HEK293 (cell line): Measurements from ENCODE around the gene BCL2L1.
A peak's percentile ranks its signal among the peaks of the same experiment; 100 is the strongest.

Experiments used
- CTCF ChIA-PET: fragments of 350-600 bp; formaldehyde crosslinking; extraction: SDS; loops from one replicate; lab custom pipeline; 2021; ENCODE audit warnings: antibody characterized with exemption; lab: Yijun Ruan, JAX
- POLR2A ChIA-PET: fragments of 300-600 bp; formaldehyde crosslinking; extraction: SDS; loops from one replicate; lab custom pipeline; 2020; ENCODE audit warnings: antibody characterized with exemption, inconsistent platforms; lab: Yijun Ruan, JAX
- H3K27ac ChIP-seq: fragments of 200-500 bp; sonication (Bioruptor generic); 2 replicates; pipeline ENCODE4 v1.5.1; 2014; ENCODE audit warnings: low read depth, low read length, control low read depth, inconsistent platforms; ENCODE audit errors: extremely low read depth
- H3K36me3 ChIP-seq, 2 experiments: fragments of 200-500 bp in 1 of 2; sonication (Bioruptor generic) in 1 of 2; 1 replicate in 1 of 2; 2 replicates in 1 of 2; pipeline ENCODE4 v1.5.1; 2014 to 2017; ENCODE audit warnings: inconsistent platforms in 2 of 2, low read length in 2 of 2; ENCODE audit not compliant: control insufficient read depth in 2 of 2, insufficient read depth in 1 of 2
- H3K4me1 ChIP-seq: fragments of 200-500 bp; sonication (Bioruptor generic); 2 replicates; pipeline ENCODE4 v1.5.1; 2014; ENCODE audit warnings: mild to moderate bottlenecking, low read length, inconsistent platforms; ENCODE audit not compliant: control insufficient read depth, insufficient read depth
- H3K4me3 ChIP-seq: 2 replicates; pipeline ENCODE4 v1.5.1; 2011; ENCODE audit warnings: low read depth, mild to moderate bottlenecking, control low read depth, low read length, moderate library complexity
- H3K9me3 ChIP-seq: fragments of 200-500 bp; sonication (Bioruptor generic); 2 replicates; pipeline ENCODE4 v1.5.1; 2014; ENCODE audit warnings: low read depth, low read length, inconsistent platforms; ENCODE audit not compliant: control insufficient read depth, insufficient read depth
- ATF2 ChIP-seq: fragments of 450-650 bp; formaldehyde crosslinking; IDR thresholded peaks from 2 replicates; pipeline ENCODE4 v1.5.1; 2016; ENCODE audit warnings: missing biosample characterization, missing genetic modification characterization, low read depth
- BCL11A ChIP-seq: fragments of 450-650 bp; formaldehyde crosslinking; IDR thresholded peaks from 2 replicates; pipeline ENCODE4 v1.5.1; 2016; ENCODE audit warnings: low read depth, missing biosample characterization, missing genetic modification characterization
- BCL11B ChIP-seq: fragments of 450-650 bp; formaldehyde crosslinking; IDR thresholded peaks from 2 replicates; pipeline ENCODE4 v1.5.1; 2016; ENCODE audit warnings: low read depth, missing biosample characterization, missing genetic modification characterization
- CTCF ChIP-seq: fragments of 450-650 bp; formaldehyde crosslinking; IDR thresholded peaks from 2 replicates; pipeline ENCODE4 v1.5.1; 2016; ENCODE audit warnings: missing biosample characterization, missing genetic modification characterization
- HOXA7 ChIP-seq: sonication (generic); formaldehyde crosslinking; IDR thresholded peaks from 2 replicates; pipeline ENCODE4 v1.8.1; 2022; ENCODE audit warnings: missing genetic modification reagents, borderline replicate concordance
- HOXD13 ChIP-seq: sonication (generic); formaldehyde crosslinking; IDR thresholded peaks from 2 replicates; pipeline ENCODE4 v1.8.0; 2022; ENCODE audit warnings: missing genetic modification reagents, borderline replicate concordance
- IKZF3 ChIP-seq: fragments of 450-650 bp; IDR thresholded peaks from 2 replicates; pipeline ENCODE4 v1.5.0; 2018; ENCODE audit warnings: missing biosample characterization, mild to moderate bottlenecking, missing genetic modification characterization, moderate library complexity
- KLF8 ChIP-seq: fragments of 450-650 bp; formaldehyde crosslinking; IDR thresholded peaks from 2 replicates; pipeline ENCODE4 v1.5.1; 2016; ENCODE audit warnings: missing biosample characterization, missing genetic modification characterization
- PRDM4 ChIP-seq: fragments of 450-650 bp; formaldehyde crosslinking; IDR thresholded peaks from 2 replicates; pipeline ENCODE4 v1.5.1; 2017; ENCODE audit warnings: missing biosample characterization, missing genetic modification characterization
- SCRT2 ChIP-seq: fragments of 450-650 bp; formaldehyde crosslinking; IDR thresholded peaks from 2 replicates; pipeline ENCODE4 v1.5.1; 2016; ENCODE audit warnings: missing biosample characterization, missing genetic modification characterization
- SP3 ChIP-seq: fragments of 450-650 bp; formaldehyde crosslinking; IDR thresholded peaks from 2 replicates; pipeline ENCODE4 v1.5.1; 2016; ENCODE audit warnings: missing biosample characterization, missing genetic modification characterization
- TRIM28 ChIP-seq: IDR thresholded peaks from 2 replicates; pipeline ENCODE4 v1.6.1; 2011; ENCODE audit warnings: low read length, control low read depth, borderline replicate concordance
- WT1 ChIP-seq: fragments of 450-650 bp; formaldehyde crosslinking; IDR thresholded peaks from 2 replicates; pipeline ENCODE4 v1.5.1; 2016; ENCODE audit warnings: missing biosample characterization, missing genetic modification characterization
- YY1 ChIP-seq: fragments of 450-650 bp; formaldehyde crosslinking; IDR thresholded peaks from 2 replicates; pipeline ENCODE4 v1.5.1; 2018; ENCODE audit warnings: missing biosample characterization, missing genetic modification characterization
- ZBTB17 ChIP-seq: fragments of 450-650 bp; formaldehyde crosslinking; IDR thresholded peaks from 2 replicates; pipeline ENCODE4 v1.5.1; 2016; ENCODE audit warnings: missing biosample characterization, missing genetic modification characterization
- ZNF114 ChIP-seq: fragments of 450-650 bp; formaldehyde crosslinking; IDR thresholded peaks from 2 replicates; pipeline ENCODE4 v1.5.0; 2017; ENCODE audit warnings: missing biosample characterization, missing genetic modification characterization
- ZNF18 ChIP-seq: fragments of 450-650 bp; formaldehyde crosslinking; IDR thresholded peaks from 2 replicates; pipeline ENCODE4 v1.5.1; 2016; ENCODE audit warnings: missing biosample characterization, missing genetic modification characterization
- ZNF548 ChIP-seq: fragments of 450-650 bp; formaldehyde crosslinking; IDR thresholded peaks from 2 replicates; pipeline ENCODE4 v1.5.1; 2016; ENCODE audit warnings: missing biosample characterization, missing genetic modification characterization
- ZNF560 ChIP-seq: fragments of 450-650 bp; formaldehyde crosslinking; IDR thresholded peaks from 2 replicates; pipeline ENCODE4 v1.5.1; 2017; ENCODE audit warnings: missing biosample characterization, missing genetic modification characterization, borderline replicate concordance
- ZNF571 ChIP-seq: fragments of 450-650 bp; formaldehyde crosslinking; IDR thresholded peaks from 2 replicates; pipeline ENCODE4 v1.5.0; 2017; ENCODE audit warnings: missing biosample characterization, missing genetic modification characterization
- ZNF658 ChIP-seq: fragments of 450-650 bp; formaldehyde crosslinking; IDR thresholded peaks from 2 replicates; pipeline ENCODE4; 2016; ENCODE audit warnings: missing biosample characterization, missing genetic modification characterization
- ZNF704 ChIP-seq: fragments of 450-650 bp; formaldehyde crosslinking; IDR thresholded peaks from 2 replicates; pipeline ENCODE4 v1.5.1; 2016; ENCODE audit warnings: missing biosample characterization, missing genetic modification characterization
- ZNF768 ChIP-seq: fragments of 450-650 bp; formaldehyde crosslinking; IDR thresholded peaks from 2 replicates; pipeline ENCODE4 v1.5.1; 2018; ENCODE audit warnings: missing biosample characterization, mild to moderate bottlenecking, missing genetic modification characterization
- ZNF792 ChIP-seq: fragments of 450-650 bp; formaldehyde crosslinking; IDR thresholded peaks from 2 replicates; pipeline ENCODE4 v1.5.1; 2016; ENCODE audit warnings: missing biosample characterization, missing genetic modification characterization
- ZSCAN5A ChIP-seq: fragments of 450-650 bp; formaldehyde crosslinking; IDR thresholded peaks from 2 replicates; pipeline ENCODE4 v1.5.1; 2016; ENCODE audit warnings: missing biosample characterization, missing genetic modification characterization

The BCL2L1 gene

GRCh38 chr20:31713312-31714273 is 9.1 kb downstream of the BCL2L1 start (continued):
- TF ChIP-seq BCL11B (tag by site-specific recombination) = no peak
- TF ChIP-seq ZNF18 (tag by site-specific recombination) = no peak
- TF ChIP-seq ZNF114 = no peak
- TF ChIP-seq, all 188 proteins: peak for 0

- ChIA-PET CTCF (interaction anchor here (0.6 to 4.1 kb wide), 3 partner anchors 10 to 50 kb away, joined by 3 to 33 read pairs (median 4); partner anchors contain the start of gene BCL2L1), POLR2A (interaction anchor here (0.6 to 2.7 kb wide), 3 partner anchors 10 to 53 kb away, joined by 3 to 18 read pairs (median 5); partner anchors contain the start of gene BCL2L1)
- Histone ChIP-seq H3K36me3 (peaks cover 0 to 38% of the 10 kb centered on the region in 2 experiments; a peak in 1 of 3 replicates), H3K27ac (no peak overlapping the region), H3K4me1 (peaks cover 13% of the 10 kb centered on the region; the same call in 1 of the 2 replicates), H3K9me3 (no peaks in the 10 kb centered on the region), H3K4me3 (no peak overlapping the region)
- no peak for TF ChIP-seq YY1 (tag by site-specific recombination)
- TF ChIP-seq SCRT2 (tag by site-specific recombination) = peak; percentile 88
- no peak for TF ChIP-seq HOXA7 (CRISPR knock-in tag)
- TF ChIP-seq BCL11A = no peak
- no peak for TF ChIP-seq ZNF571 (tag by site-specific recombination)
- TF ChIP-seq PRDM4 = no peak
- no peak for TF ChIP-seq ATF2 (tag by site-specific recombination)
- TF ChIP-seq CTCF (tag by site-specific recombination) = no peak
- no peak for TF ChIP-seq ZNF704 (tag by site-specific recombination)
- no peak for TF ChIP-seq ZNF658
- TF ChIP-seq IKZF3 (tag by site-specific recombination) = no peak
- TF ChIP-seq ZSCAN5A = no peak
- TF ChIP-seq TRIM28 = no peak
- no peak for TF ChIP-seq ZBTB17 (tag by site-specific recombination)
- TF ChIP-seq SP3 = no peak
- TF ChIP-seq ZNF548 (tag by site-specific recombination) = no peak
- no peak for TF ChIP-seq ZNF792
- peak; percentile 64; the same call in 1 of the 2 replicates for TF ChIP-seq WT1 (tag by site-specific recombination)
- TF ChIP-seq ZNF768 (tag by site-specific recombination) = no peak
- TF ChIP-seq ZNF560 (tag by site-specific recombination) = no peak
- TF ChIP-seq KLF8 (tag by site-specific recombination) = no peak
- no peak for TF ChIP-seq HOXD13 (CRISPR knock-in tag)
These were observed 9.9 kb downstream of the BCL2L1 start for GRCh38 chr20:31712564-31713311.
